ENCODE measurements around the gene NR0B2. TPM values are rescaled to one million over a fixed set of nuclear protein-coding genes. Genes with fewer than 3 reads are reported as not detected.

The NR0B2 gene
- total and polyA plus RNA-seq, 2 of the 13 experiments (the other 11 are each of a cell fraction or from before 2014, with no cell fraction given), result 72.5 to 133 TPM

DNA sequence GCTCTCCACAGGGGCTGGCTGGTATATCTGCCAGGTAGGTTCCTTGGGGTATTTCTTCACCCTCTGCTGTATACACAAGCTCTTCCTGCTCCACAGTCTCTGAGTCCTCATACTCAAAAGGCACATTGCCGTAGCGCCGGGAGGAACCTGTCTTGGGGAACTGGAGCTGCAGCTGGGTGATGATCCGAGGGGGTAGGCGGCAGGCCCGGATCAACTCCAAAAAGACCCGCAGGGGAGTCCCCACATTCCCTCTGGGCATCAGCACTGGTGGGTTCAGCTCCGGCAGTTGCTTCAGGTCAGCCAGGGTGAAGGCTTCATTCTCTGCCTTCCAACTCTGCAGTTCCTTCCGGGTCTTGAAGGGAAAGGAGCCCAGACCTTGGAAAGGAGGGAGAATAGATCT lies 16.4 kb downstream of the NR0B2 start (continued):
- TF ChIP-seq, protein P1, sequence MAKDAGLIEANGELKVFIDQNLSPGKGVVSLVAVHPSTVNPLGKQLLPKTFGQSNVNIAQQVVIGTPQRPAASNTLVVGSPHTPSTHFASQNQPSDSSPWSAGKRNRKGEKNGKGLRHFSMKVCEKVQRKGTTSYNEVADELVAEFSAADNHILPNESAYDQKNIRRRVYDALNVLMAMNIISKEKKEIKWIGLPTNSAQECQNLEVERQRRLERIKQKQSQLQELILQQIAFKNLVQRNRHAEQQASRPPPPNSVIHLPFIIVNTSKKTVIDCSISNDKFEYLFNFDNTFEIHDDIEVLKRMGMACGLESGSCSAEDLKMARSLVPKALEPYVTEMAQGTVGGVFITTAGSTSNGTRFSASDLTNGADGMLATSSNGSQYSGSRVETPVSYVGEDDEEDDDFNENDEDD (CRISPR knock-in tag; IDR thresholded peaks at IDR 0.05; ENCODE audit: borderline replicate concordance), result no peak
- TF ChIP-seq EHMT2 (IDR thresholded peaks at IDR 0.05; ENCODE audit: borderline replicate concordance, low read depth, low read length) (no peak), FOXA1 (IDR thresholded peaks at IDR 0.05) (no peak), FOXA1 (CRISPR knock-in tag; IDR thresholded peaks at IDR 0.05) (no peak), ZBTB39 (CRISPR knock-in tag; IDR thresholded peaks at IDR 0.05) (no peak), SP140L (CRISPR knock-in tag; IDR thresholded peaks at IDR 0.05; ENCODE audit: borderline replicate concordance) (no peak), U2AF1 (optimal IDR thresholded peaks at IDR 0.05; ENCODE audit: low read depth, low read length) (no peak), ZMYM2 (CRISPR knock-in tag; IDR thresholded peaks at IDR 0.05) (no peak), ZBTB1 (CRISPR knock-in tag; IDR thresholded peaks at IDR 0.05; ENCODE audit: borderline replicate concordance) (no peak), NRL (CRISPR knock-in tag; IDR thresholded peaks at IDR 0.05; ENCODE audit: borderline replicate concordance) (no peak)
- TF ChIP-seq, protein P2, sequence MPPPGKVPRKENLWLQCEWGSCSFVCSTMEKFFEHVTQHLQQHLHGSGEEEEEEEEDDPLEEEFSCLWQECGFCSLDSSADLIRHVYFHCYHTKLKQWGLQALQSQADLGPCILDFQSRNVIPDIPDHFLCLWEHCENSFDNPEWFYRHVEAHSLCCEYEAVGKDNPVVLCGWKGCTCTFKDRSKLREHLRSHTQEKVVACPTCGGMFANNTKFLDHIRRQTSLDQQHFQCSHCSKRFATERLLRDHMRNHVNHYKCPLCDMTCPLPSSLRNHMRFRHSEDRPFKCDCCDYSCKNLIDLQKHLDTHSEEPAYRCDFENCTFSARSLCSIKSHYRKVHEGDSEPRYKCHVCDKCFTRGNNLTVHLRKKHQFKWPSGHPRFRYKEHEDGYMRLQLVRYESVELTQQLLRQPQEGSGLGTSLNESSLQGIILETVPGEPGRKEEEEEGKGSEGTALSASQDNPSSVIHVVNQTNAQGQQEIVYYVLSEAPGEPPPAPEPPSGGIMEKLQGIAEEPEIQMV (CRISPR knock-in tag; IDR thresholded peaks at IDR 0.05; ENCODE audit: low read depth), result no peak

Measured in HepG2 (cell line).